ENCODE results near the gene SPAG16.
"Not testable (repeated sequence)": the region's sequence is repeated elsewhere in the genome, so short reads cannot be mapped to it uniquely, and the experiment has no call there.

Gene SPAG16

DNA sequence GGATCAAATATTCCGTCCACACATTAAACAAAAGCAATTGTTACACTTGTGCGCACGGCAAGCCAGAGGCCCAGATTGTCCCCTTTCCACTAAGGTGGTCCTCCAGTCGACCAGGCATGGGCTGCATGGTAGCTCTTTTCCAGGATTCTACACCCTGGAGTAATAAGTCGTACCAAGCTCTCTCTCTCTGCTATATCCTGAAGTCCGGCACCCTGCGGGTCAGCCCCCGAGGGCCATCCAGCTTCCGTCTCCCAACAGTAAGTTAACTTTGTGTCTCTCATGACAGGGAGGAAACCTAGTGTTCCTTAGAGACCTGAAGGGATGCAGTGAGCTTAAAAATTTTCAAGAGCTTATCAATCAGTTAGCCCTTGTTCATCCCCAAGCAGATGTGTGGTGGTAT is 126.4 kb downstream of the SPAG16 start:
- DNase-seq (ENCODE audit: low read depth), result not testable (repeated sequence)

DNA sequence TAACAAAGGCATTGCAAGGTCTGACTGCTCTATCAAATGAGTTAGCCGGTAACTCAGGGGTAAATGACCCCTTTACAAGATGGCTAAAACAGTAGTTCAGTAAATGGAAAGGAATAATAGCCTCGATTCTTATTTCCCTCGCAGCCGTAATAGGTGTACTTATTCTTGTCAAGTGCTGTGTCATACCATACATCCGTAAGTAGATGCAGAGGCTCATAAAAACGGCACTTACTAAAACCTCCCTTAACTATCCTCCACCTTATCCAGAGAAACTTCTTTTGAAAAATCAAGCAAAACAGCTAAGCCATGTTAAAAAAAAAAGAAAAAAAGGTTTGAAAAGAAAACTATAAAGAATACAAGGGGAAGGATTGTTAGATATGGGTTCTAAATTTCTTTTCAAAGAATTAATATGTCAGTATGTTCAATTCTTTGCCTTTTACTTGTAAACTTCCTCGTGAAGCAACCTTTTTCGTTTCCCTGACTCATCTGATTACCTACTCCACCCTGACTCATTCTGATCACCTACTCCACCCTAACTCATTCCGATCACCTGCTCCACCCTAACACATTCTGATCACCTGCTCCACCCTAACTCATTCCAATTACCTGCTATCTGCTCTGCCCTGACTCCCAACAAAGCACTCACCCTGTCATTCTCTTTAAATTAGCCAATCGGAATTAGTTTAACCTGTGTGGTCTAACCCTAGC is 127.5 kb downstream of the SPAG16 start:
- no peak for DNase-seq (ENCODE audit: low read depth)

DNA sequence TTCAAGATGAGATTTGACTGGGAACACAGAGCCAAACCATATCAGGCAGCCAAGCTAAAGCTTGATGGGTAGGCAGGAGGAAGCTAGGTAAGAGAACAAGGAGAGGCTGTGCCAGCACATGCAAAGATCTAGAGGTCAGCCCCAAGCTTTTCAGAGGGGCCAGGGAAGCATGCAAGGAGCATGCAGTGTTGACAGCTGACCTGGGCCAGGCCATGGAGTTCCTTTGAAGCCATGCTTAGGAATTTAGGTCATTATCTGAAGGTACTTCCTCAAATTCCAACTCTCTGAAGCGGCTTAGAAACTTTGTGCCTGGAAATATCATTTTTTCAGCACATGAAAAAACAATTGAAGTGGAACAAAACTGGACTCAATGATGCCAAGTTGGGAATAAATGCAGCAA is 130.8 kb downstream of the SPAG16 start:
- DNase-seq (ENCODE audit: low read depth), result no peak

DNA sequence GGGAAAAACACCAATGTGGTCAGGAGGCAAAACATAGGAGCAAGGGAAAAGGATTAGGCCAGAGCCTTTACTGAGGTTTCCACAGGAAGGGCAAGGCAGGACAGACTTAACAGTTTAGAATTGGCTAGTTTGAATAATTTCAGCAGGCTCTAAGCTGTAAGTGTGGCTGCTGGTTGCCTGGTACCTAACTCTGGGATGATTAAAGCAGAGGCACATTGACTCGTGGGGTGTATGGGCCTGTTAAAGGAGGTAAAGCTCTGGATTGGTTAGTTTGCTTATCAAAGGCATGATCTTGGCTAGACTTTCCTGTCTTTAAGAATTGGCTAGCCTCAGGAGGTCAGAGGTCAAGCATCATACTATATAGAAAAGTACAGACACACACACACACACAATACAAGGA is 132.6 kb downstream of the SPAG16 start:
- DNase-seq (ENCODE audit: low read depth), result no peak

DNA sequence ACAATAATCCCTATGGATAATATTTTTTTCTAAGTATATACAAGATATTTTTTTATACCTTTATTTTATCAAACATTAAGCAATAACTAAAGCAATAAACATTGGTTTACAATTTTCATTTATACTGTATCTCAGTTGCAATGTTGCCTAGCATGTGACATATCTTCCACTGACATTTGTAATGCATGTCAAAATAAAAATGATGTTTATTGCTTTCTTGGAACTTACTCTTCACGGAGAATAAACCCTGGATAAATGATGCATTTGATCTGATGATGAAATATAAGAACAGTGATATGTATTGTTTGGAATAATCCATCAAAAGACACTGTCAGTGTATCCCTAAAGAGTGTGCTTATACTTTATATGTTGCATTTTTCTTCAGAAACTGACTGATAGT is 135.7 kb downstream of the SPAG16 start:
- DNase-seq (ENCODE audit: low read depth), result no peak

DNA sequence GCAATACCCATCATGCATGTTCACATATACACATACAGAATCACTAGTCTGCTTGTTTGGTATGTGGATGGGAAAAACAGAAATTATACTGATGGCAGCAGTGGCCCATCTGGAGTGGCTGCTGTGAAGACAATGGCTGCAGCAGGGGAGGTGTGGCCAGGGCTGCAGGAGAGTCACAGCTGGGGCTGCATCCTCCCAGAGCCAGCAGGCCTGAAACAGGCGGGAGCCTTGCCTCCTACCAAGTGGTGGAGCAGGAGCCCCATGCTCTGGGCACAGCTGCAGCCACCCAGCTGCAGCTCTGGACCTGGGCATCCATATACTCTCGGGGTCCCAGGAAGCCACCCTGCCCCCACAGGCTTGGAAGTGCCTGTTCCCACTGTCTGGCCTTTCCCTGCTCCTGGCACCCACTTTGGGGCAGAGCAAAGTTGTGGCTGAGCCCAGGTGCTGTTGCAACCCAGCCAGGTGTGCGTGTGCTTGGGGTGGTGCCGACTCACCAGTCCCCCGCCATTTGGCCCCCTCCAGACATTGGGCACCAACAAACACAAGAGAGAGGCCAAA is 136.6 kb downstream of the SPAG16 start:
- DNase-seq (ENCODE audit: low read depth), result no peak

DNA sequence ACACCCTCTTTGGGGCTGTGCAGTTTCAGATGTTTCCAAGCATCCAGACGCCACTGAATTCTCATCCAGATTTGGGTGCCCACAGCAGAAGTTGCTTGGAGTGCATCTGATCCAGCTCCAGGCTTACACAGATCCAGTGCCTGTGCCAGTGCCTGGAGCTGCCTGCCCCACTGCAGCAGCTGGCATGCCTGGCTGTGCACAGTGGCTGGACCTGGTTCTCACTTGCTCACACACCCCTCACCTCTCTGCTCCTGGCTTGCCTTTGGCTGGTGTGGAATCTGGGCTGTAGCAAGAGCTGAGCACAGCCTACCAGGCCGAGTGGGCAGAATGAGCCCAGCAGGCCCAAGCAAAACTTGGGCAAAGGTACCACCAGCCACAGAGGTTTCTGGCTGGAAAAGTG is 137.9 kb downstream of the SPAG16 start:
- DNase-seq (ENCODE audit: low read depth), result no peak

DNA sequence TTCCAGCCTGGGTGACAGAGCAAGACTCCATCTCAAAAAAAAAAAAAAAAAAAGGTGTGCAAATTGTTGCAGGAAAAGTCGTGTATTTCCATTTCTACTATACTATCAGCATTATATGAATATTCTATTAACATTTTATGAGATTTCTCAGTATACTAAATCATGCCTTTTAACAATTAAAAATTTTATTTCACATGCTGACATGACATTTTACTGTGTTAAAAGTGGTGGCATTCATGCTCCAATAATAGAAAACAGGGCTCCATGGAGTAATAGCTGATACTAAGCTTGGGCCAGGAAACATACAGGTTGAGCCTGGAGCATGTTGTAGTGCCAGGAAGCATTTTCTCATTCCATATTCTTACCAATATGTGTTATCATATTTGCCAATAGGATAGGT is 141.4 kb downstream of the SPAG16 start:
- DNase-seq (ENCODE audit: low read depth), result no peak

DNA sequence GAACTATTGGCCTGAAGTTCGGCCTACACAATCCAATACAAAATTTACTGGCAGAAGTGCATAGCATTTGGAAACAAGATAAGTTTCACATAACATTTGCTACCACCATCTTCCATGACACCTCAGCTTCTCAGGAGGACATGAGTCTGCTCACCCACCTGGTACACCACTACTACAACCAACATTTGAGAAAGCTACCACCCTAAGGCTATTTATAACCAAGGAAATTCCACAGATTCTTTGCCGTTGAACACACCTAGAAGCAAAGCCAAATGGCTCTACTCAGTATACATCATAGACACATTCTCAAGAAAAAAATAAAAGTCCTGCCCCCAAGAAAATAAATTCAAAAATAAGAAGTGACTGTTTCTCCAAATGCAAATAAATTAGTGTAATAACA is 145.3 kb downstream of the SPAG16 start:
- no peak for DNase-seq (ENCODE audit: low read depth)

DNA sequence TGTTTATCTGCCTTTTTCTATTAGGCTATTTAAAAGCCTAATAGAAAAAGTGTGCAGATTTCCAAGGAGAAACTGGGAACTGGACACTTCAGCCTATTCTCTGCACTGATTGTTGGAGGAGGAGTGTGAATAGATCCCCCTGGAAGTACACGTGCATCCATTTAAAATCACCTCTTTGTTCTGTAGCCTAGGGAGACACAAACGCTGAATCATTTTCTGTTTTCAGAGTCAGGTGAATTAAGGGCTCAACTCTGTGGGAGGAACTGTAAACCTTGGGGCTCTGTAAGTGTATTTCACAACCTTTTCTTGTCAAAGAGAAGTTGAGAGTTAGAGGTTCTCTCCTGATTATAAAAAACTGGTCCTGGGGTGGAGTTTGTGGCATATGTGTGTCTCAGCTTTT is 159.7 kb downstream of the SPAG16 start:
- DNase-seq (ENCODE audit: low read depth), result no peak

DNA sequence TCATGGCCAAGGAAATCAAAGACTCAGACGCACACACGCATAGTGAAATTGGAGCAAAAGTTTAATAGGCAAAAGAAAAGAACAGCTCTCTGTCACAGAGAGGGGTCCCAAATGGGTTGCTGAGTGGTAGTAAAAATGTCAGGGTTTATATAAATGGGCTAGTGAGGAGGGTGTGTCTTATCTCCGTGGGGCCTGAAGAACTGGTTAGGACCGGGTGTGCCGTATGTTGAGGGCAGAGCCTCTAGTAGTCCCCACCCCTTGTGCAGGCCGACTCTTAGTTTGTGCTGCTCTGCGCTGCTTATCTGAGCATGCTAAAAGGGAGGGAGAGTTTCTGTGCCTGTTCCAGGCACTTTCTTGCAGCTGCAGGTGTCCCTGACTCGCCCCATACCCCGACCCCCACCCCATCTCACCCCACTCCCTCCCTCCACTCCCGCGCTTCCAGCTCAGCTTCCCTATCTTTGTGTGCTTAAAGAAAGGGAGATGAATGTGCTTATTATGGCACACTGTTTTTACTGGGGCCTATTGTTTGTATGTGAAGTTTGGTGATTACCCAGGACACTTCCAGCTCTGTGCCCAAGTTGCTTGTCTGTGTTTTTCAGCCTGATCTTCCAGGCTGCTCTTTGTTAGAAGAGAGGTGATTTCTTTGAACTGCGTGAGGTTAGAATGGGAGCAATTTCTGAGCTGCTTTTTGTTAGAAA is 167.4 kb downstream of the SPAG16 start:
- no peak for DNase-seq (ENCODE audit: low read depth)

DNA sequence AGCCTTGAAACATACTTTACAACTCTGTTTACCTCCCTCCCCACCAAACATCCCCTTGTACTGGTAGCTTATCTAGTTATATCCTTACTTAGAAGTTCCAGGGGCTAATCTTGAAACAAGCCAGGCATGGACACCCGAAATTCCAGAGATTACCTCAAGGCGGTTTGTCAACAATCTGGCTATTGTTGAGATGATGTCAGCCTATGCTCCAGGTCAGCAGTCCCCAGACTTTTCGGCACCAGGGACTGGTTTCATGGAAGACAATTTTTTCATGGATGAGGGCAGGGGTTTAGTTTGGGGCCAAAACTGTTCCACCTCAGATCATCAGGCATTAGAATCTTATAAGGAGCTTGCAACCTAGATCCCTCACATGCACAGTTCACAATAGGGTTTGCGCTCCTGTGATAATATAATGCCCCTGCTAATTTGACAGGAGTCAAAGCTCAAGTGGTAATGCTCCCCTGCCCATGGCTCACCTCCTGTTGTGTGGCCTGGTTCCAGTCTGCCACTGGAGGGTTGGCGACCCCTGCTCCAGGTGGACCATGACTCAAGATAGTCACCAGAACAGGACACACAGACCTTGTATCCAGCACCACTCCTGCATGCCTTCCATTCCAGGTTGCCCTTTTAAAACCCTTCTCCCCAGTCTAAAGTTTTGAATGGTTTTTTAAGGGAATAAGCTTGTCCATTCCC is 171.2 kb downstream of the SPAG16 start:
- no peak for DNase-seq (ENCODE audit: low read depth)

DNA sequence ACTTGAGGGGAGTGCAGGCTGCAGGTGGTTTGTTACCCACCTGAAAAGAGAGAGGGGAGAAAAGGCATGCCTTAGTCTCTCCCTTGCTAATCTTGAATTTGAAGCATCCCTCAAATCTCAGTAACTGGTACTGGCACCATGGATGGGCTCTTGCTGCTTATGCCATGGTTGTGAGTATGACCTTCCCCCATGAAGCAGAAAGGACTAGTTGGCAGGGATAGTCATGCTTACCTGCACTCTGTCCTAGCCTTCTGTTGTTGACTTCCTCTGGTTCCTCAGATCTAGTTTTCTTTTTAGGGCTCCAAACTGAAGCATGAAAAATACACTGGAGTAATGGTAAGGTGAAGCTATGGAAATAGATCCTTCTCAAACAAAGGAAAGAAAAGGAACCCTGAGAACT is 191.2 kb downstream of the SPAG16 start:
- no peak for DNase-seq (ENCODE audit: low read depth)

DNA sequence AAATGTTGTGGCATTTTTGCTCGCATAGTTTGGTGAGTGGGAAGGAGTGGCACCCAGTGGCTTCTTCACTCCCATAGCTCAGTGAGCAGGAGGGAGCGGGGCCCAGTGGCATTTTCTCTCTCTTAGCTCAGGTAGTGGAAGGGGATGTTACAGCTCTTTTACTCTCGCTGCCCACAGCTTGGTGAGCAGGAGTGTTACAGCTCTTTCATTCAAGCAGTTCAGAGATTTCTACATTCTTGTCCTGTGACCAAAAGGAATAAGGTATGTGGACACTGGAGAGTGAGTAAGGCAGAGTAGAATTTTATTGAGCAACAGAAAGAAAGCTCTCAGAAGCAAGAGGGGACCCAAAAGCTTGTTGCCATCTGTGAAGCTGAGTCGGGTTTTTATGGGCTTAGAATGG is 192.4 kb downstream of the SPAG16 start:
- DNase-seq (ENCODE audit: low read depth), result no peak

DNA sequence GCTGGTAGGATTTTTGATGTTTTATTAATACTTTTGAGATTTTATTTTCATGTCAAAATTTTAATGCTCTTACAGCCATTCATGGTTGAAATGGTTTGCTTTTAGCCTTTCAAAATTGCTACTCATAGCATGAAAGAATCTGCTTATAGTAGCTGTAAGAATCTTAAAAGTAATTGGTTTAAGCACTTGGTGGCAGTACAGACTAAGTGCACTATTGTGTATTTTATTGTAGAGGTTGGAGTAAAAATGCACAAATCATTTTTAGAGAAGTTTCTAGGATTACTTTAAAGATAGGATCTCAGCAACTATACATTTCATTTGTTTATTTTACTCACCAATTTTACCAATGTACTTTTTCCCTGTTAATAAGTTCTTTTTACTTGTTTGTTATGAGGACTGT is 205.8 kb downstream of the SPAG16 start:
- DNase-seq (ENCODE audit: low read depth), result no peak

DNA sequence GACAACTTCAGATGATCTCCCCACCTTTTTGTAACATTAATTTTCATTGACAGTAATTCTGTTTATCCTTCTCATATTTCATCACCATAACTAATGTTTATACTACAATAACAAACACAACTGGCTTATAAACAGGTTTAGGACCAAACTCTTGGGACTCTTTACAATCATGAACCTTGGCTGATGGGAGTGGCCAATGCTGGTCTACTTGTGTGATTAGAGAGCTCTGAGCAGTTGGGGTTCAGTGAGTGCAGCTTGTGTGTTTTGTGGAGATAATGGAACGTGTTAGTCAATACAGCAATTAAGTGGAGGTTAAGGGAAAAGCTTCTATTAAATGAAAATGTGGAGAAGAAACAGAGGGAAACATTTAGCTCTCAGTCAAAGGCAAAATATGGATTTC is 207.1 kb downstream of the SPAG16 start:
- no peak for DNase-seq (ENCODE audit: low read depth)

DNA sequence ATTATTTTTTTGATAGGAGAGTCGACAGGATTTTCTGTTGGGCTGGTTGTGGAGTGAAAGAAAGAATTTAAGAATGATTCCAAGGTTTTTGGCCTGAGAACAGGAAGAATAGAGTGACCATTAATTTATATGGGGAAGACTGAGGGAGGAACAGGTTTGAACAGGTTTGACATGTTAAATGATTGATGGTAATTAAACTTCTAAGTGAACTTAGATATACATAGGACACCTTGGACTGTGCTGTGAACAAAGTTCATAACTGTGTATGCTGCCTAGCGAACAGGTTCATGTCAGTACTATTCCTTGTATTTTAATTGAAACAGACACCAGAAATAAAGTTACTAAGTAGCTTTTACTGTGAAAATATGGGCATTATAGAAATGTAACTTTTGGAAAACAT is 212.0 kb downstream of the SPAG16 start:
- no peak for DNase-seq (ENCODE audit: low read depth)

DNA sequence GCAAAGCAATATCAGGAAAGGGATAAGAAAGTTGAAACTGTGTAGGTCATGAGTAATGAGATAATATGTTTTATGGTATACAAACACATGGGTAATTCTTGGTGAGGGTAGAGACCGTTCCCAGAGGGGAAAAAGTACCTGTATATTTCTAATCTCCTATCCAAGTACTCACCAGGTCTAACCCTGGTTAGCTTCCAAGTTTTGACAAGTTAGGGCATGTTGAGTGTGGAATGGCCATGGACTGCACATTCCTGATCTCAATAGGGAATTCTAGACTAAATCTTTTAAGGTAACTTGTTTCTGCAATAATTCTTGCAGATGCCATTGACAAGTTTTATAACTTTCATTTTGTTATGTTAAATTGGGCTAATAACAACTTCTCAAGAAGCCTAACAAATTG is 216.6 kb downstream of the SPAG16 start:
- DNase-seq (ENCODE audit: low read depth), result no peak

DNA sequence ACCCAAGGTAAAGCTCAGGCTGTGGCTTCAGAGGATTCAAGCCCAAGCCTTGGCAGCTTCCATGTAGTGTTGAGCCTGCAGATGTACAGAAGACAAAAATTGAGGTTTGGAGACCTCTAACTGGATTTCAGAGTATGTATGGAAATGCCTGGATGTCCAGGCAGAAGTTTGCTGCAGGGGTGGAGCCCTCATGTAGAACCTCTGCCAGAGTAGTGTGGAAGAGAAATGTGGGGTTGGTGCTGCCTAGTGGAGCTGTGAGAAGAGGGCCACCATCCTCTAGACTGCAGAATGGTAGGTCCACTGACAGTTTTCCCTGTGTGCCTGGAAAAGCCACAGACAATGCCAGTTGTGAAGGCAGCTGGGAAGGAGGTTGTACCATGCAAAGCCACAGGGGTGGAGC is 239.9 kb downstream of the SPAG16 start:
- no peak for DNase-seq (ENCODE audit: low read depth)

DNA sequence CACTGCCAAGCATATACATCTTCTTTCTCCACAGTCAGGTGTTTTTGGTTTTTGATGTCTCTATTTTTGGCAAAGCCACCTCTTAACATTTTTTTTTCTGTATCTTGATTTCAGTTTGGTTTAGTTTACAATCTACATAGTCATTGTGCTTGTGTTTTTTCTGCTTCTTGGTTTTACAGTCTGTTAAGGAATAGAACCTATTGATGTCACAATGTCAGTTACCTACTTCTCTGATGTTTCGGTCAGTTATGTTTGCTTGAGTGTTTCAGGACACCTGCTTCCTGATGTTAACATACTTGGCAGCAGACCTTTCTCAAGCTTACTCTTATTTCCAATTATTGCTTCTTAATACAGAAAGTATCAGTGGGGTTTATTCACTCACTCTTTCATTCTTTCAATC is 253.3 kb downstream of the SPAG16 start:
- DNase-seq (ENCODE audit: low read depth), result no peak

DNA sequence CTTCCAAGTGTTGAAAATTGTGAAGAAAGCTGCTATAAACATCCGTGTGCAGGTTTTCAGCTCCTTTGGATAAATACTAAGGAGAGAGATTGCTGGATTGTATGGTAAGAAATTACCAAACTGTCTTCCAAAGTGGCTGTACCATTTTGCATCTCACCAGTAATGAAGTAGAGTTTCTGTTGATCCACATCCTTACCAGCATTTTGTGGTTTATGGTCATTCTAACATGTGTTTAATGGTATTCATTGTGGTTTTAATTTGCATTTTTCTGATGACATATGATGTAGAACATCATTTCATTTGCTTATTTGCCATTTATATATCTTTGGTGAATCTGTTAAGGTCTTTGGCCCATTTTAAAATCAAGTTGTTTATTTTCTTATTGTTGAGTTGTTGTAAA is 260.7 kb downstream of the SPAG16 start:
- no peak for DNase-seq (ENCODE audit: low read depth)

DNA sequence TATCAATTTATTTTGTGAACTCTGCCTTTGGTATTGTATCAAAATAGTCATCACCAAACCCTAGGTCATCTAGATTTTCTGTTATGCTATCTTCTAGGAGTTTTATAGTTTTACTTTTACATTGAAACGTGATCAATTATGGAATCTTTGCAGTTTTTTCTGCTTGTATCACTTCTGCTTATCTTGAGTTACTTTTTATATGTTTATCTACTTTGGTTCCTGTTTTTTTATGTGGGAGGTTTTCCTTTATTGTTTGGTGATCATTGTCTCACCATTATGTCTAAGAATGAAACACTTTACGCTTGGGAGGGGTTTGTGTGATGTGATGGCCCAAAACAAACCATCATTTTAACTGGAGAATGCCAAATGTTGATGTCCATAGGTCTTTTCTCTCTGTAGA is 261.2 kb downstream of the SPAG16 start:
- DNase-seq (ENCODE audit: low read depth), result no peak

DNA sequence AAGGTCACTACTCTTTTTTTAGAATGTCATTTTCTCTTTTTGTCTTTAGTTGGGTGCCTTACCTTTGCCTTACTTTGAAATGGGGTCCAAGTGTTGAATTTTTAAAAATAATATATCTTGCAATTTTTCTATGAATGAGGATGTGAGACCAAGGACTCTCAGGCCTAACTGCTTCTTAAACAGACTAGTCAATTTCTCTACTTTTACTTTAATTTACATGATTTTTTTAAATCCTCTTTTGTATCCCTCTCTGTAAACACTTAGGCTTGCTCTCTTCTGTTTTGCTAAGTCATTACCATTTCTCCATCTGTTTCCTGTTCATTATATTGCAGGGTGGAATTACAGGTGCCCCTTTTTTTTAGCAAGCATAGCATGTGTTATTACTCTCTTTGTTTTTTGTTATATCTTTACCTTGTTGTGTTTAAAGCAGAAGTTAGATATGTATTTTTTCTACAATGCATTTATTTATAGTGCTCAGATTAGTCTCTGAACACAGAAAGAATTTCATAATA is 261.8 kb downstream of the SPAG16 start:
- no peak for DNase-seq (ENCODE audit: low read depth)

Data from activated T-helper 1 cell treated with Interleukin-2 at 50 U/mL for 16 hours (primary cell).